Measurements from ENCODE around the gene PCDH9.

PCDH9 gene

DNA sequence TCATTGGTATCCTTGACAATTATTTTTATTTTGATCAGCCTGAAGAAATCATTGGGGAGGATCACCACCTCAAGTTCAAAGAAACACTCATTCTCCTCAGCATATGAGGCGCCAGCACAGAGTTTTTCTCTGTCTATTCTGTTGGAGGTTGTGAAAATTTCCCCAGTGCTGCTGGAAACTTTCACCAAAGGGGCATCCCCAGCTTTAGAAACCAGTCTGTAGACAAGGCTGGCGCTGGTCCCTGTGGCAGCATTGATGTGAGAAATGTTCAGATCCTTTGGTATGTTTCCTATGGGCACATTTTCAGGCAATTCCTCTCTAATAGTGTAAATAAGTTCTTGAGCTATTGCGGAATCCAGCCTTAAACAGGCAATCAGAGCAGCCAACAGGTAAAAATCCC lies 2.1 kb downstream of the PCDH9 start:
- Histone ChIP-seq H3K9ac (ENCODE audit: low read depth, low read length, poor library complexity, severe bottlenecking) (no peak overlapping the region), H3K79me2 (ENCODE audit: insufficient read depth, low read length) (peaks cover 6% of the 10 kb centered on the region; the same call in 1 of the 2 replicates), H3K36me3 (ENCODE audit: insufficient read depth, low read length) (no peaks in the 10 kb centered on the region), H3K4me3 (ENCODE audit: low read length, poor library complexity, severe bottlenecking) (peak overlapping the region; percentile 76), H3K27me3 (ENCODE audit: insufficient read depth, low read length, poor library complexity, severe bottlenecking) (no peaks in the 10 kb centered on the region), H3K9me3 (ENCODE audit: insufficient read depth, low read depth, low read length) (no peaks in the 10 kb centered on the region), H3F3A (ENCODE audit: low read depth) (no peaks in the 10 kb centered on the region), H4K20me1 (ENCODE audit: insufficient read depth, low read length, poor library complexity, severe bottlenecking) (no peaks in the 10 kb centered on the region), H2AFZ (ENCODE audit: low read length) (no peak overlapping the region), H3K4me1 (ENCODE audit: insufficient read depth, low read length, poor library complexity, severe bottlenecking) (peaks cover 24% of the 10 kb centered on the region), H3K9me2 (replicated peaks; ENCODE audit: low read depth, low read length) (no peaks in the 10 kb centered on the region), H3K4me2 (ENCODE audit: low read depth, low read length, poor library complexity, severe bottlenecking) (peak overlapping the region; percentile 90)
- TF ChIP-seq EZH2phosphoT487 (IDR thresholded peaks at IDR 0.05; ENCODE audit: borderline replicate concordance) = no peak
- TF ChIP-seq CTCF (conservative IDR thresholded peaks at IDR 0.05; ENCODE audit: low read length) = no peak

DNA sequence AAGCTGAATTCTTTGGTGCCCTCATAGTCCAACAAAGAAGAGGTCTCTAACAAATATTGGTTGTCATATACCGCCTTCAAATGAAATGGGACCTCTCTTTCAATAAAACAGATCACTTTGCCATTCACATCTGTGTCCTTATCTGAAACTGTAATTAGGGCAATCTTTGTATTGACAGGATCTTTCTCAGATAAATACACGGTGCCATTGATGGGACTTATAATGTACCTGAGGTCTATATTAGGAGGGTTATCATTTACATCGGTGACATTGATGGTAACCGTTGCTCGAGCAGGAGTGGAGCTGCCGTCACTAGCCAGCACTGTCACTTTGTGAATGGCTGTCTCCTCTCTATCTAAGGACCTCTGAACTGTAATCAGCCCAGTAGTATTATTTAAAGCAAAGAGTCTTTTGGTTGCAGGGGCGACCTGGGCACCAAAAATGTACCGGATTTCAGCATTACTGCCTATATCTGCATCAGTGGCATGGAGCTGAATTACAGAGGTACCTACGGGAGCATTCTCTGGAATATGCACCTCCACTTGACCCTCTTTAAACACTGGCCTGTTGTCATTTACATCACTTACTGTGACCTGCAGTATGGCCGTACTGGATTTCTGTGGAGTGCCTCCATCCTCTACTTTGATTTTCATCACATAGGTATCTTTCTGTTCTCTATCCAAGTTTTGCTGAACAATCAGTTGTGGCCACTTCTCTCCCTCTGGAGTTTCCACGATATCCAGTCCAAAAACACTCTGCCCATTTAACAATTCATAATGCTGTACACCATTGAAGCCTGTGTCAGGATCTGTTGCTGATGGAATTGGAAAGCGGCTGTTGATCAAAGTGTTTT lies 2.8 kb downstream of the PCDH9 start:
- Histone ChIP-seq H2AFZ (ENCODE audit: low read length) (no peak overlapping the region), H3K79me2 (ENCODE audit: insufficient read depth, low read length) (peaks cover 6% of the 10 kb centered on the region; the same call in 1 of the 2 replicates), H4K20me1 (ENCODE audit: insufficient read depth, low read length, poor library complexity, severe bottlenecking) (no peaks in the 10 kb centered on the region), H3K4me1 (ENCODE audit: insufficient read depth, low read length, poor library complexity, severe bottlenecking) (peaks cover 30% of the 10 kb centered on the region), H3K4me2 (ENCODE audit: low read depth, low read length, poor library complexity, severe bottlenecking) (peak overlapping the region; percentile 90), H3K27me3 (ENCODE audit: insufficient read depth, low read length, poor library complexity, severe bottlenecking) (no peaks in the 10 kb centered on the region), H3K9me2 (replicated peaks; ENCODE audit: low read depth, low read length) (no peaks in the 10 kb centered on the region), H3K9ac (ENCODE audit: low read depth, low read length, poor library complexity, severe bottlenecking) (no peak overlapping the region), H3K9me3 (ENCODE audit: insufficient read depth, low read depth, low read length) (no peaks in the 10 kb centered on the region), H3K36me3 (ENCODE audit: insufficient read depth, low read length) (no peaks in the 10 kb centered on the region), H3F3A (ENCODE audit: low read depth) (no peaks in the 10 kb centered on the region), H3K4me3 (ENCODE audit: low read length, poor library complexity, severe bottlenecking) (no peak overlapping the region)
- TF ChIP-seq CTCF (conservative IDR thresholded peaks at IDR 0.05; ENCODE audit: low read length) = no peak
- TF ChIP-seq EZH2phosphoT487 (IDR thresholded peaks at IDR 0.05; ENCODE audit: borderline replicate concordance) = no peak

DNA sequence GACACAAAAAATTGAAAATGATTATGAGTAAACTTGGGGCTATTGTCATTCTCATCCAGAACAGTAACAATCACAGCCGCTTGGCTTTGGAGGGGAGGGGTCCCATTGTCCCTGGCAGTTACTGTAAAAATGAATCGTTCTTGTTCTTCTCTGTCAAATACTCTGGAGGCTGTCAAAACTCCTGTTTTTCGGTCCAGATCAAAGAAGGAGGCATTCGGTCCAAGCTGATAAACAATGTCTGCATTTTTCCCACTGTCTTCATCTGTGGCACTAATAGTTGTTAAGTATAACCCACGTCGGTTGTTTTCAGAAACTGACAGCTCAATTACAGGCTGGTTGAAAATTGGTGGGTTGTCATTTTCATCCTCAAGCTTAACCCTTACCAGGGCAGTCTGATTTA lies 3.4 kb downstream of the PCDH9 start:
- H3K9ac ChIP-seq (ENCODE audit: low read depth, low read length, poor library complexity, severe bottlenecking) = no peak overlapping the region
- no peaks in the 10 kb centered on the region for H3K9me2 ChIP-seq (replicated peaks; ENCODE audit: low read depth, low read length)
- H3K9me3 ChIP-seq (ENCODE audit: insufficient read depth, low read depth, low read length) = no peaks in the 10 kb centered on the region
- H3K27me3 ChIP-seq (ENCODE audit: insufficient read depth, low read length, poor library complexity, severe bottlenecking) = no peaks in the 10 kb centered on the region
- no peaks in the 10 kb centered on the region for H3K36me3 ChIP-seq (ENCODE audit: insufficient read depth, low read length)
- H3K4me3 ChIP-seq (ENCODE audit: low read length, poor library complexity, severe bottlenecking) = no peak overlapping the region
- TF ChIP-seq EZH2phosphoT487 (IDR thresholded peaks at IDR 0.05; ENCODE audit: borderline replicate concordance) (no peak), CTCF (conservative IDR thresholded peaks at IDR 0.05; ENCODE audit: low read length) (no peak)
- no peak overlapping the region for H2AFZ ChIP-seq (ENCODE audit: low read length)
- H3K4me2 ChIP-seq (ENCODE audit: low read depth, low read length, poor library complexity, severe bottlenecking) = no peak overlapping the region
- no peaks in the 10 kb centered on the region for H3F3A ChIP-seq (ENCODE audit: low read depth)
- H4K20me1 ChIP-seq (ENCODE audit: insufficient read depth, low read length, poor library complexity, severe bottlenecking) = no peaks in the 10 kb centered on the region
- peaks cover 34% of the 10 kb centered on the region for H3K4me1 ChIP-seq (ENCODE audit: insufficient read depth, low read length, poor library complexity, severe bottlenecking)
- H3K79me2 ChIP-seq (ENCODE audit: insufficient read depth, low read length) = peaks cover 6% of the 10 kb centered on the region; the same call in 1 of the 2 replicates

Measured in Loucy (cell line).